Peyer's patch (tissue), 4 donors: ENCODE measurements around the gene UST.

Source experiments
- POLR2A ChIP-seq, 2 donors: fragments of 450-650 bp; IDR thresholded peaks; one replicate each; pipeline ENCODE4 v1.5.1; 2017; ENCODE audit warnings: antibody characterized with exemption in 2 of 2, mild to moderate bottlenecking in 2 of 2, moderate library complexity in 2 of 2
- TF ChIP-seq, protein P1 (sequence below), 6 experiments: fragments of 450-650 bp in 4 of 6; fragments of 200-600 bp in 2 of 6; sonication (generic) in 1 of 6; IDR thresholded peaks; one replicate each; pipeline ENCODE4 v1.5.1; 2017 to 2019; ENCODE audit warnings: antibody characterized with exemption in 6 of 6, mild to moderate bottlenecking in 3 of 6, moderate library complexity in 1 of 6

DNA sequence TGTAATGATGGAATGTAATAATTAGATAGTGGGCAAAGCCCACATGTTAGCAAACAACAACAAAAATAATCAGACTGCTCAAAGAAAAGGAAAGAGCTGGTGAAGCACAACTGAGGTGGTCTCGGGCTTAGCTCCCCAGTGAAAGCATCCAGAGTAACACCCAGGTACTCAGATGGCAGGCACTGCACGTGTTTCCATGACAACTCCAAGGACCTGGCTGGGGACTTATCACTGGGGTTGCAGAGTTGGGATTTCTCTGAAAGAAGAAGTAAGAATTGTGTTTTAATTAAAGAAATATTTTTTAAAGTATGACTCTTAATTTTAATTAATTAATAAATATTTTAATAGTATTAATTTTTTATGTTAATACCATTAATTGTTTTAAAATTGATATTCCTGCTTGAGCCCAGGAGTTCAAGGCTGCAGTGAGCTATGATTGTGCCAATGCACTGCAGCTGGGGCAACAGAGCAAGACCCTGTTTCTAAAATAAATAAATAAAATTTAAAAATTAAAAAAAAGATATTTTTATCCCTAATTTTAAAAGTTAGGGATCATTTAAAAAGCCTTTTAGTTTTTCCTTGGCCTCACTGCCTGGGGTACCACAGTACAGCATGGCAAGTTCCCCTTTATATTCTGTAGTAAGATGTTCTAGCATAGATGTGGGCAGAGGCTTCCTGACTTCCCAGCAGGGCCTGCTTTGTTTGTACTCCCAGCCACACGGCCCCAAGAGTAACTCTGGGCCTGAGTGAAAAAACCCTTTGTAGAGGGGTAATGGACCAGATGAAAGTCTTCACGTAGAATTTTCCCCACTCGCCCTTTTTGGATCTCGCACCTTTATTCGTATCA is 42.2 kb upstream of the UST start:
- TF ChIP-seq, protein P1, sequence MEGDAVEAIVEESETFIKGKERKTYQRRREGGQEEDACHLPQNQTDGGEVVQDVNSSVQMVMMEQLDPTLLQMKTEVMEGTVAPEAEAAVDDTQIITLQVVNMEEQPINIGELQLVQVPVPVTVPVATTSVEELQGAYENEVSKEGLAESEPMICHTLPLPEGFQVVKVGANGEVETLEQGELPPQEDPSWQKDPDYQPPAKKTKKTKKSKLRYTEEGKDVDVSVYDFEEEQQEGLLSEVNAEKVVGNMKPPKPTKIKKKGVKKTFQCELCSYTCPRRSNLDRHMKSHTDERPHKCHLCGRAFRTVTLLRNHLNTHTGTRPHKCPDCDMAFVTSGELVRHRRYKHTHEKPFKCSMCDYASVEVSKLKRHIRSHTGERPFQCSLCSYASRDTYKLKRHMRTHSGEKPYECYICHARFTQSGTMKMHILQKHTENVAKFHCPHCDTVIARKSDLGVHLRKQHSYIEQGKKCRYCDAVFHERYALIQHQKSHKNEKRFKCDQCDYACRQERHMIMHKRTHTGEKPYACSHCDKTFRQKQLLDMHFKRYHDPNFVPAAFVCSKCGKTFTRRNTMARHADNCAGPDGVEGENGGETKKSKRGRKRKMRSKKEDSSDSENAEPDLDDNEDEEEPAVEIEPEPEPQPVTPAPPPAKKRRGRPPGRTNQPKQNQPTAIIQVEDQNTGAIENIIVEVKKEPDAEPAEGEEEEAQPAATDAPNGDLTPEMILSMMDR (IDR thresholded peaks at IDR 0.05): no peak
- TF ChIP-seq POLR2A (IDR thresholded peaks at IDR 0.05): no peak
